Activated CD4-positive, alpha-beta T cell treated with anti-CD3 and anti-CD28 coated beads, Interleukin-2, amount 50 U/mL, for 4 hours (primary cell): ENCODE data around the gene SYT2.
"Not testable (repeated sequence)": the region's sequence is repeated elsewhere in the genome, so short reads cannot be mapped to it uniquely, and the experiment has no call there.

Experiments used
- DNase-seq, 2 experiments: peaks; one replicate each; pipeline ENCODE4 v3.0.0-alpha.2; 2020

Gene SYT2

GRCh38 chr1:202710070-202711045 lies at the start of gene SYT2:
Gene SYT2 (minus strand): TSS chr1:202710454. CDS start chr1:202605772, 104,682 bp downstream.
- DNase-seq = no peak

- DNase-seq = no peak
These were observed 46.1 kb upstream of the SYT2 start for GRCh38 chr1:202756391-202756790.

GRCh38 chr1:202754293-202754692 lies 44.0 kb upstream of the SYT2 start:
- no peak for DNase-seq

GRCh38 chr1:202752774-202753173 lies 42.5 kb upstream of the SYT2 start:
- DNase-seq = no peak

- DNase-seq = no peak
These were observed 40.5 kb upstream of the SYT2 start for GRCh38 chr1:202750761-202751160.

- DNase-seq = no peak
These were observed 39.8 kb upstream of the SYT2 start for GRCh38 chr1:202750024-202750423.

GRCh38 chr1:202745323-202745888 lies 35.2 kb upstream of the SYT2 start:
- DNase-seq = no peak

- not testable (repeated sequence) for DNase-seq
These were observed 34.5 kb upstream of the SYT2 start for GRCh38 chr1:202744770-202745169.

- no peak for DNase-seq
These were observed 32.2 kb upstream of the SYT2 start for GRCh38 chr1:202742496-202742895.

GRCh38 chr1:202733251-202733650 lies 23.0 kb upstream of the SYT2 start:
- DNase-seq = no peak

GRCh38 chr1:202728951-202729350 lies 18.7 kb upstream of the SYT2 start:
- DNase-seq = no peak

- no peak for DNase-seq
These were observed 15.3 kb upstream of the SYT2 start for GRCh38 chr1:202725526-202725925.

- DNase-seq = no peak
These were observed 13.5 kb upstream of the SYT2 start for GRCh38 chr1:202723708-202724107.

GRCh38 chr1:202723046-202723445 lies 12.8 kb upstream of the SYT2 start:
- not testable (repeated sequence) for DNase-seq

GRCh38 chr1:202716654-202717053 lies 6.4 kb upstream of the SYT2 start:
- no peak for DNase-seq

- not testable (repeated sequence) for DNase-seq
These were observed 3.9 kb upstream of the SYT2 start for GRCh38 chr1:202714202-202714601.

GRCh38 chr1:202713110-202713509 lies 2.9 kb upstream of the SYT2 start:
- DNase-seq = no peak

GRCh38 chr1:202711949-202712635 lies 1.8 kb upstream of the SYT2 start:
- no peak for DNase-seq

- no peak for DNase-seq
These were observed 795 bp downstream of the SYT2 start for GRCh38 chr1:202709276-202710041.

GRCh38 chr1:202708456-202709275 lies 1.6 kb downstream of the SYT2 start:
- no peak for DNase-seq

GRCh38 chr1:202706851-202707250 lies 3.4 kb downstream of the SYT2 start:
- no peak for DNase-seq

- no peak for DNase-seq
These were observed 5.7 kb downstream of the SYT2 start for GRCh38 chr1:202704601-202705000.
